Measurements from ENCODE around the gene RNF212. TPM values are rescaled to one million over a fixed set of nuclear protein-coding genes. Genes with fewer than 3 reads are reported as not detected.

Gene RNF212
- total and polyA plus RNA-seq, 2 experiments from 2014 or later = 17.0 to 20.6 TPM

DNA sequence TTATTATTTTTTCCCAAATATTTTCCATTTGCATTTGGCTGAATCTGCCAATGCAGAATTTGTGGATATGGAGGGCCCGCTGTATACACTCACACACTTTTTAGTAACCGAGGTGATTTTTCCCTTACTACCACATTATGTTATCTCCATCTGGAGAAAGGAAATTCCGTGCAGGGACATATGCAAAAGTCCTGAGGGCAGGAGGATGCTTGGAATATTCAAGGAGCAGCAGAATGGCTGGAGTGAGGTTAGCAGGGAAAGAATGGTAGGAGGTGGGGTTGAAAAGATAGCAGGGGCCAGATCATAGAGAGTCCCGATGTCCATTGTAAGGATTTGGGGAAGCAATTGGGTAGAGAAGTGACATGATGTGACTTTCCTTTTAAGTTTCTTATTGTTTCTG lies 11.5 kb upstream of the RNF212 start:
- Histone ChIP-seq H3K27ac (ENCODE audit: low read depth) (no peak overlapping the region), H3K27me3 (ENCODE audit: insufficient read depth) (peaks cover 3% of the 10 kb centered on the region; the same call in 1 of the 2 replicates), H3F3A (replicated peaks; ENCODE audit: low read depth) (no peaks in the 10 kb centered on the region), H3K4me3 (no peak overlapping the region), H4K20me1 (replicated peaks; ENCODE audit: insufficient read depth) (peaks cover under 1% of the 10 kb centered on the region; the same call in 1 of the 2 replicates), H3K4me2 (no peak overlapping the region), H3K4me1 (ENCODE audit: insufficient read depth) (no peaks in the 10 kb centered on the region), H3K9me2 (ENCODE audit: insufficient read depth) (no peaks in the 10 kb centered on the region), H3K79me2 (replicated peaks; ENCODE audit: insufficient read depth) (no peaks in the 10 kb centered on the region), H2AFZ (no peak overlapping the region), H3K36me3 (ENCODE audit: insufficient read depth) (no peaks in the 10 kb centered on the region)
- ATAC-seq = no peak
- no peaks in the 10 kb centered on the region for H3K36me3 Mint-ChIP-seq (ENCODE audit: low read depth)
- no peak overlapping the region for H3K27ac Mint-ChIP-seq
- DNase-seq (ENCODE audit: low spot score) = no peak
- H3K4me1 Mint-ChIP-seq = no peaks in the 10 kb centered on the region
- H3K27me3 Mint-ChIP-seq (ENCODE audit: insufficient read depth, low read depth, poor library complexity) = peaks cover 4% of the 10 kb centered on the region
- no peaks in the 10 kb centered on the region for H3K9me3 Mint-ChIP-seq
- TF ChIP-seq ZNF114 (CRISPR knock-in tag; IDR thresholded peaks at IDR 0.05) (no peak), EZH2phosphoT487 (IDR thresholded peaks at IDR 0.05; ENCODE audit: unreplicated experiment) (no peak)
- TF ChIP-seq, protein P1, sequence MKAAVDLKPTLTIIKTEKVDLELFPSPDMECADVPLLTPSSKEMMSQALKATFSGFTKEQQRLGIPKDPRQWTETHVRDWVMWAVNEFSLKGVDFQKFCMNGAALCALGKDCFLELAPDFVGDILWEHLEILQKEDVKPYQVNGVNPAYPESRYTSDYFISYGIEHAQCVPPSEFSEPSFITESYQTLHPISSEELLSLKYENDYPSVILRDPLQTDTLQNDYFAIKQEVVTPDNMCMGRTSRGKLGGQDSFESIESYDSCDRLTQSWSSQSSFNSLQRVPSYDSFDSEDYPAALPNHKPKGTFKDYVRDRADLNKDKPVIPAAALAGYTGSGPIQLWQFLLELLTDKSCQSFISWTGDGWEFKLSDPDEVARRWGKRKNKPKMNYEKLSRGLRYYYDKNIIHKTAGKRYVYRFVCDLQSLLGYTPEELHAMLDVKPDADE (IDR thresholded peaks at IDR 0.05) = no peak
- TF ChIP-seq, protein P2, sequence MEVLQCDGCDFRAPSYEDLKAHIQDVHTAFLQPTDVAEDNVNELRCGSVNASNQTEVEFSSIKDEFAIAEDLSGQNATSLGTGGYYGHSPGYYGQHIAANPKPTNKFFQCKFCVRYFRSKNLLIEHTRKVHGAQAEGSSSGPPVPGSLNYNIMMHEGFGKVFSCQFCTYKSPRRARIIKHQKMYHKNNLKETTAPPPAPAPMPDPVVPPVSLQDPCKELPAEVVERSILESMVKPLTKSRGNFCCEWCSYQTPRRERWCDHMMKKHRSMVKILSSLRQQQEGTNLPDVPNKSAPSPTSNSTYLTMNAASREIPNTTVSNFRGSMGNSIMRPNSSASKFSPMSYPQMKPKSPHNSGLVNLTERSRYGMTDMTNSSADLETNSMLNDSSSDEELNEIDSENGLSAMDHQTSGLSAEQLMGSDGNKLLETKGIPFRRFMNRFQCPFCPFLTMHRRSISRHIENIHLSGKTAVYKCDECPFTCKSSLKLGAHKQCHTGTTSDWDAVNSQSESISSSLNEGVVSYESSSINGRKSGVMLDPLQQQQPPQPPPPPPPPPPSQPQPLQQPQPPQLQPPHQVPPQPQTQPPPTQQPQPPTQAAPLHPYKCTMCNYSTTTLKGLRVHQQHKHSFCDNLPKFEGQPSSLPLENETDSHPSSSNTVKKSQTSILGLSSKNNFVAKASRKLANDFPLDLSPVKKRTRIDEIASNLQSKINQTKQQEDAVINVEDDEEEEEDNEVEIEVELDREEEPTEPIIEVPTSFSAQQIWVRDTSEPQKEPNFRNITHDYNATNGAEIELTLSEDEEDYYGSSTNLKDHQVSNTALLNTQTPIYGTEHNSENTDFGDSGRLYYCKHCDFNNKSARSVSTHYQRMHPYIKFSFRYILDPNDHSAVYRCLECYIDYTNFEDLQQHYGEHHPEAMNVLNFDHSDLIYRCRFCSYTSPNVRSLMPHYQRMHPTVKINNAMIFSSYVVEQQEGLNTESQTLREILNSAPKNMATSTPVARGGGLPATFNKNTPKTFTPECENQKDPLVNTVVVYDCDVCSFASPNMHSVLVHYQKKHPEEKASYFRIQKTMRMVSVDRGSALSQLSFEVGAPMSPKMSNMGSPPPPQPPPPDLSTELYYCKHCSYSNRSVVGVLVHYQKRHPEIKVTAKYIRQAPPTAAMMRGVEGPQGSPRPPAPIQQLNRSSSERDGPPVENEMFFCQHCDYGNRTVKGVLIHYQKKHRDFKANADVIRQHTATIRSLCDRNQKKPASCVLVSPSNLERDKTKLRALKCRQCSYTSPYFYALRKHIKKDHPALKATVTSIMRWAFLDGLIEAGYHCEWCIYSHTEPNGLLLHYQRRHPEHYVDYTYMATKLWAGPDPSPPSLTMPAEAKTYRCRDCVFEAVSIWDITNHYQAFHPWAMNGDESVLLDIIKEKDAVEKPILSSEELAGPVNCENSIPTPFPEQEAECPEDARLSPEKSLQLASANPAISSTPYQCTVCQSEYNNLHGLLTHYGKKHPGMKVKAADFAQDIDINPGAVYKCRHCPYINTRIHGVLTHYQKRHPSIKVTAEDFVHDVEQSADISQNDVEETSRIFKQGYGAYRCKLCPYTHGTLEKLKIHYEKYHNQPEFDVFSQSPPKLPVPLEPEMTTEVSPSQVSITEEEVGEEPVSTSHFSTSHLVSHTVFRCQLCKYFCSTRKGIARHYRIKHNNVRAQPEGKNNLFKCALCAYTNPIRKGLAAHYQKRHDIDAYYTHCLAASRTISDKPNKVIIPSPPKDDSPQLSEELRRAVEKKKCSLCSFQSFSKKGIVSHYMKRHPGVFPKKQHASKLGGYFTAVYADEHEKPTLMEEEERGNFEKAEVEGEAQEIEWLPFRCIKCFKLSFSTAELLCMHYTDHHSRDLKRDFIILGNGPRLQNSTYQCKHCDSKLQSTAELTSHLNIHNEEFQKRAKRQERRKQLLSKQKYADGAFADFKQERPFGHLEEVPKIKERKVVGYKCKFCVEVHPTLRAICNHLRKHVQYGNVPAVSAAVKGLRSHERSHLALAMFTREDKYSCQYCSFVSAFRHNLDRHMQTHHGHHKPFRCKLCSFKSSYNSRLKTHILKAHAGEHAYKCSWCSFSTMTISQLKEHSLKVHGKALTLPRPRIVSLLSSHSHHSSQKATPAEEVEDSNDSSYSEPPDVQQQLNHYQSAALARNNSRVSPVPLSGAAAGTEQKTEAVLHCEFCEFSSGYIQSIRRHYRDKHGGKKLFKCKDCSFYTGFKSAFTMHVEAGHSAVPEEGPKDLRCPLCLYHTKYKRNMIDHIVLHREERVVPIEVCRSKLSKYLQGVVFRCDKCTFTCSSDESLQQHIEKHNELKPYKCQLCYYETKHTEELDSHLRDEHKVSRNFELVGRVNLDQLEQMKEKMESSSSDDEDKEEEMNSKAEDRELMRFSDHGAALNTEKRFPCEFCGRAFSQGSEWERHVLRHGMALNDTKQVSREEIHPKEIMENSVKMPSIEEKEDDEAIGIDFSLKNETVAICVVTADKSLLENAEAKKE (CRISPR knock-in tag; IDR thresholded peaks at IDR 0.05) = no peak
- TF ChIP-seq, protein P3, sequence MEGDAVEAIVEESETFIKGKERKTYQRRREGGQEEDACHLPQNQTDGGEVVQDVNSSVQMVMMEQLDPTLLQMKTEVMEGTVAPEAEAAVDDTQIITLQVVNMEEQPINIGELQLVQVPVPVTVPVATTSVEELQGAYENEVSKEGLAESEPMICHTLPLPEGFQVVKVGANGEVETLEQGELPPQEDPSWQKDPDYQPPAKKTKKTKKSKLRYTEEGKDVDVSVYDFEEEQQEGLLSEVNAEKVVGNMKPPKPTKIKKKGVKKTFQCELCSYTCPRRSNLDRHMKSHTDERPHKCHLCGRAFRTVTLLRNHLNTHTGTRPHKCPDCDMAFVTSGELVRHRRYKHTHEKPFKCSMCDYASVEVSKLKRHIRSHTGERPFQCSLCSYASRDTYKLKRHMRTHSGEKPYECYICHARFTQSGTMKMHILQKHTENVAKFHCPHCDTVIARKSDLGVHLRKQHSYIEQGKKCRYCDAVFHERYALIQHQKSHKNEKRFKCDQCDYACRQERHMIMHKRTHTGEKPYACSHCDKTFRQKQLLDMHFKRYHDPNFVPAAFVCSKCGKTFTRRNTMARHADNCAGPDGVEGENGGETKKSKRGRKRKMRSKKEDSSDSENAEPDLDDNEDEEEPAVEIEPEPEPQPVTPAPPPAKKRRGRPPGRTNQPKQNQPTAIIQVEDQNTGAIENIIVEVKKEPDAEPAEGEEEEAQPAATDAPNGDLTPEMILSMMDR (conservative IDR thresholded peaks at IDR 0.05; ENCODE audit: low read depth in 2 of 2) = no peak
- H3K4me3 Mint-ChIP-seq = no peak overlapping the region

Data from GM23338 (cell line).